ENCODE data around the gene MCM6.

Gene MCM6

GRCh38 chr2:135850892-135851668, 25.2 kb downstream of the MCM6 start:
- H3K27ac Mint-ChIP-seq (ENCODE audit: low read depth) = no peak overlapping the region
- no peak overlapping the region for H3K4me3 Mint-ChIP-seq
- no peaks in the 10 kb centered on the region for H3K27me3 Mint-ChIP-seq
- no peaks in the 10 kb centered on the region for H3K9me3 Mint-ChIP-seq
- H3K4me1 Mint-ChIP-seq = no peaks in the 10 kb centered on the region
- peaks cover 49% of the 10 kb centered on the region for H3K36me3 Mint-ChIP-seq (ENCODE audit: insufficient read depth)
- ATAC-seq (replicated peaks; ENCODE audit: extremely low read depth, poor library complexity, severe bottlenecking) (no peak), DNase-seq (ENCODE audit: low spot score in 2 of 2) (no peak)

DNA sequence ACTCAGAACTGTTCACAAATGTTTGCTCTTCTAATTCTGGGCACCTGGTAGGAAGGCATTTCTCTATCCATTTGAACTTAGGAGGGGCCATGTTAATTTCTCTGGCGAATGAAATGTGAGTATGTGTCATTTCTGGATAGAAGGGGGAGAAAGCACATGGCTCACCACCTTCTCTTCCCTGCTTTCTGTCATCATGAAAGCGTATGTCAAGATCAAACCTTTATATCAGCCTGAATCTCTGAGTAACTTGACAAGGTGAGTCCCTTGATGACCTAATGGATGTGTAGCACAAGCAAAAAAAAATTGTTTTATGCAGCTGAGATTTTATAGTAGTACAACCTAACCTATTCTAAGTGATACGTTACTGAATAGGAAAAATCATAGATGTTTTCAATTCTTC, 27.2 kb downstream of the MCM6 start:
- Mint-ChIP-seq H3K4me1 (no peaks in the 10 kb centered on the region), H3K27me3 (no peaks in the 10 kb centered on the region), H3K9me3 (no peaks in the 10 kb centered on the region), H3K4me3 (no peak overlapping the region), H3K36me3 (ENCODE audit: insufficient read depth) (peaks cover 53% of the 10 kb centered on the region), H3K27ac (ENCODE audit: low read depth) (no peak overlapping the region)
- no peak for ATAC-seq (replicated peaks; ENCODE audit: extremely low read depth, poor library complexity, severe bottlenecking)
- DNase-seq (ENCODE audit: low spot score in 2 of 2) = no peak

- Mint-ChIP-seq H3K27ac (ENCODE audit: low read depth) (no peak overlapping the region), H3K9me3 (no peaks in the 10 kb centered on the region), H3K36me3 (ENCODE audit: insufficient read depth) (peaks cover 60% of the 10 kb centered on the region), H3K4me3 (no peak overlapping the region), H3K4me1 (no peaks in the 10 kb centered on the region), H3K27me3 (no peaks in the 10 kb centered on the region)
- no peak for ATAC-seq (replicated peaks; ENCODE audit: extremely low read depth, poor library complexity, severe bottlenecking)
- DNase-seq (ENCODE audit: low spot score in 2 of 2) = no peak
Measured at GRCh38 chr2:135845997-135846396, 30.2 kb downstream of the MCM6 start.

DNA sequence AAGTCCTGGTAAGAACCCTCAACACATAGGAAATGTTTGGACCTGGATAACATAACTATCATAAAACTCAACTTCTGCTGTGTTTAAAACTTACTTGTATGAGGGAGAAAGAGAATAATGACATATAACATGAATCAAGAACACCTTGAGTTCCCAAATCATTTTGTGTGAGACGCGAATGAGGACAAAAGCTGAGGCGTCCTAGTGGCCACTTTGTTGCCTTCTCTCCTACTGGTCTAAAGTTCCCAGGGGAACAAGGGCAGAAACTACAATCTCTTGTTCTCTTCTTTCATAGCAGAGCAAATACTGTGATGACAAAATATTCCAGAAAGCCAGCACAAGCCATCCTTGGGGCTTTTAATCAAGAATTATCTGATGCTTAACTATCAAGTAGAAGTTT, 31.0 kb downstream of the MCM6 start:
- no peak for DNase-seq (ENCODE audit: low spot score in 2 of 2)
- Mint-ChIP-seq H3K9me3 (no peaks in the 10 kb centered on the region), H3K4me1 (no peaks in the 10 kb centered on the region), H3K36me3 (ENCODE audit: insufficient read depth) (peaks cover 54% of the 10 kb centered on the region), H3K4me3 (no peak overlapping the region), H3K27ac (ENCODE audit: low read depth) (no peak overlapping the region), H3K27me3 (no peaks in the 10 kb centered on the region)
- ATAC-seq (replicated peaks; ENCODE audit: extremely low read depth, poor library complexity, severe bottlenecking) = no peak

DNA sequence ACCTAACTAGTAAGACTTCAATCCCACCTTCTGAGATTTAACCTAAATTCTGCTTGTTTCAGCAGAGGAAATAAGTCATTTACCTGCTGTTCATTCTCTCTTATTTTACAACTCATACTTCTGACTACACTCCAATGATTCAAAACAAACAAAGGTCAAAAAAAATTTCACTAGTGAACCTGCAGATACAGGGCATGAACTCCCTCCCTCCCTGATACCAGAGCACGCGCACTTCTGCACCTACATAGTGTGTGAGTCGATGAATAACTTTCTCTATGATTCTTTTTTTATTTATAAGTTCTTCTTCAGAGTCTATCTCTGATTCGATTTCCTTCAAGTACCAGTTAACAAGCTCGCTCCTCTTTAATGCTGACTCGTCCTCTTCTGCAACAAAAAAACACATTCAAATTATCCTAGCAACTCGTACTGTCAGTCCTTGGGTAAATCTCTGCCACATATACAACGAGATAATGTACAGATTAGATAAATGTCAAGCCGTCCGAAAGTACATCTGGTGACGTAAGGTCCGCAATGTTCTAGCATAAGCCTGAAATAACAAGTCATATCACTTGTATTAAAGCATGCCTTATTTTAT, 31.8 kb downstream of the MCM6 start:
- H3K36me3 Mint-ChIP-seq (ENCODE audit: insufficient read depth) = peaks cover 51% of the 10 kb centered on the region
- no peak for DNase-seq (ENCODE audit: low spot score in 2 of 2)
- no peaks in the 10 kb centered on the region for H3K9me3 Mint-ChIP-seq
- H3K27ac Mint-ChIP-seq (ENCODE audit: low read depth) = no peak overlapping the region
- no peaks in the 10 kb centered on the region for H3K4me1 Mint-ChIP-seq
- no peak for ATAC-seq (replicated peaks; ENCODE audit: extremely low read depth, poor library complexity, severe bottlenecking)
- no peak overlapping the region for H3K4me3 Mint-ChIP-seq
- no peaks in the 10 kb centered on the region for H3K27me3 Mint-ChIP-seq

DNA sequence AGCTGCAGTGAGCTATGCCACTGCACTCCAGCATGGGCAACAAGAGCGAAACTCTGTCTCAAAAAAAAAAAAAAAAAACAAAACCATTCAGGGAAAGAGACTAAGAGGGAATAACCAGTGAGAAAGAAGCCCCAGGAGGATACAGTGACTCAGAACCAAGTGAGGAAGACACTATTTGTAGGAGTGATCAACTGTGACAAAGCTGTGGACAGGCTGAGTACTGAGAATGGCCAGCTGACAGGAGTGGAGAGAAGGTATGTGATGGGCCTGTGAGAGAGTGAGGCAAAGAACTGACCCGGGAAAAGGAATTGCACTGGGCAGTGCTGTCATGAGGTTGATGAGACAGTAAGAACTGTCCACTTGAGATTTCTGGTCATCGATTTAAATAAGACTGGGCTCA, 32.6 kb downstream of the MCM6 start:
- Mint-ChIP-seq H3K27ac (ENCODE audit: low read depth) (no peak overlapping the region), H3K36me3 (ENCODE audit: insufficient read depth) (peaks cover 46% of the 10 kb centered on the region), H3K27me3 (no peaks in the 10 kb centered on the region), H3K4me1 (no peaks in the 10 kb centered on the region), H3K4me3 (no peak overlapping the region), H3K9me3 (no peaks in the 10 kb centered on the region)
- no peak for ATAC-seq (replicated peaks; ENCODE audit: extremely low read depth, poor library complexity, severe bottlenecking)
- DNase-seq (ENCODE audit: low spot score in 2 of 2) = no peak

GRCh38 chr2:135840601-135841000, 35.6 kb downstream of the MCM6 start:
- no peaks in the 10 kb centered on the region for H3K9me3 Mint-ChIP-seq
- H3K4me1 Mint-ChIP-seq = no peaks in the 10 kb centered on the region
- H3K27me3 Mint-ChIP-seq = no peaks in the 10 kb centered on the region
- no peak overlapping the region for H3K4me3 Mint-ChIP-seq
- no peak overlapping the region for H3K27ac Mint-ChIP-seq (ENCODE audit: low read depth)
- peaks cover 30% of the 10 kb centered on the region for H3K36me3 Mint-ChIP-seq (ENCODE audit: insufficient read depth)
- DNase-seq (ENCODE audit: low spot score in 2 of 2) = no peak
- no peak for ATAC-seq (replicated peaks; ENCODE audit: extremely low read depth, poor library complexity, severe bottlenecking)

DNA sequence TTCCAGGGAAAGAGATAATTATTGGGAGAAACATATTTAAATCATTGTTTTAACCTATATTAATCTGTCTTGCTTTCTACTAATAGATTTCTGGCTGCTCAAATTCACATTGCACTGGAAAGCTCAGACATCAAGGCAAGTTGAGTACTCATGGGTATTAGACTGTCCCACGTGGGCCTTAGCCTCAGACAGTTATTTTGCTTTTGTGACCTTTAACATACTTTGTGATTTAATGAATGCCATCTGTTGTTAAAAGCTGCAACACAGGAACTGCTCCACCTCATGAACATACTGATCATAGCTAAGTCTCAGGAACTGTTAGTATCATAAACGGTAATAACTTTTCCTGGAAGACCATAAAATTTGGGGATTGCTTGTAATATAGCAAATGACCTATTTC, 36.5 kb downstream of the MCM6 start:
- H3K27me3 Mint-ChIP-seq = no peaks in the 10 kb centered on the region
- H3K27ac Mint-ChIP-seq (ENCODE audit: low read depth) = no peak overlapping the region
- H3K4me1 Mint-ChIP-seq = no peaks in the 10 kb centered on the region
- no peaks in the 10 kb centered on the region for H3K9me3 Mint-ChIP-seq
- peaks cover 23% of the 10 kb centered on the region for H3K36me3 Mint-ChIP-seq (ENCODE audit: insufficient read depth)
- DNase-seq (ENCODE audit: low spot score in 2 of 2) = no peak
- no peak for ATAC-seq (replicated peaks; ENCODE audit: extremely low read depth, poor library complexity, severe bottlenecking)
- H3K4me3 Mint-ChIP-seq = no peak overlapping the region

DNA sequence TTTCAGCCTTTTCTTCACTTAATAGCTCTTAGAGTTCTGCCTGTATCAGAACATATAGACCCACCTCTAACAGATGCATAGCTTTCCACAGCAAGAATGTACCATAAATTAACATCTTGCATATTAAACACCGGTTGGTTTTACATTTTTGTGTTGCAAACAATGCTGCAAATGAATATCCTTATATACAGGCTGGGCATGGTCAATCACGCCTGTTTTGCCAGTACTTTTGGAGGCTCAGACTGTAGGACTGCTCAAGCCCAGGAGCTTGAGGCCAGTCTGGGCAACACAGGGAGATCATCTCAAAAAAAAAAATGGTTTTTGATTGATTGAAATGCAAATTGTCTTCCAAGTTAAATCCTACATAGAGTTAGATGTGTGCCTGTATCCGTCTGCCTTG, 37.7 kb downstream of the MCM6 start:
- ATAC-seq (replicated peaks; ENCODE audit: extremely low read depth, poor library complexity, severe bottlenecking) = no peak
- Mint-ChIP-seq H3K9me3 (no peaks in the 10 kb centered on the region), H3K27ac (ENCODE audit: low read depth) (no peak overlapping the region), H3K27me3 (no peaks in the 10 kb centered on the region), H3K4me1 (no peaks in the 10 kb centered on the region), H3K4me3 (no peak overlapping the region), H3K36me3 (ENCODE audit: insufficient read depth) (peaks cover 13% of the 10 kb centered on the region)
- DNase-seq (ENCODE audit: low spot score in 2 of 2) = no peak

- no peak for DNase-seq (ENCODE audit: low spot score in 2 of 2)
- Mint-ChIP-seq H3K4me1 (no peaks in the 10 kb centered on the region), H3K27me3 (no peaks in the 10 kb centered on the region), H3K9me3 (no peaks in the 10 kb centered on the region), H3K27ac (ENCODE audit: low read depth) (no peak within 1 kb of the TSS), H3K4me3 (no peak within 1 kb of the TSS), H3K36me3 (ENCODE audit: insufficient read depth) (peaks cover 8% of the 10 kb centered on the region)
- ATAC-seq (replicated peaks; ENCODE audit: extremely low read depth, poor library complexity, severe bottlenecking) = no peak
Measured at GRCh38 chr2:135836596-135837270, 39.5 kb downstream of the MCM6 start, which contains the start of gene LCT. Gene LCT, minus strand, starts transcription at chr2:135837184. Its CDS starts 15 bp downstream, at chr2:135837169.

DNA sequence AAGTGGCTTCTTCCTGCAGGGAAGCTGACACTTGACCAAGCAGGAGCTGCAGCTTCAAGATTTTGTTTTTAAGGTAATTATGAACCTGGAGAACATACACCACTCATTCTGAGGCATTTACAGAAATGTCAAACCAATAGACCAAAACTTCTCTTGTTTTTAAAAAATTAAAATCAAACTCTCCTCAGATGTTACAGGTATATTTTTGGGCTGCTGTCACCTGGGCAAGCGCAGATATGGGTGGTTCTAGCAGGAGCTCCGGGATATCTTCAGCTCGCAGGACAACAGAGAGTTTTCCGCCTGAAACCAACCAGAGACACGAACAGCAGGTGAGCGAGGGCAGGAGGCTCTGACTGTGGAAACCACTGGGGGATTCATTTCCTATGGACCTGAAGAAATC, 43.4 kb downstream of the MCM6 start:
- Mint-ChIP-seq H3K27me3 (no peaks in the 10 kb centered on the region), H3K4me3 (no peak overlapping the region), H3K4me1 (no peaks in the 10 kb centered on the region), H3K27ac (ENCODE audit: low read depth) (no peak overlapping the region), H3K36me3 (ENCODE audit: insufficient read depth) (peaks cover 2% of the 10 kb centered on the region), H3K9me3 (no peaks in the 10 kb centered on the region)
- ATAC-seq (replicated peaks; ENCODE audit: extremely low read depth, poor library complexity, severe bottlenecking) = no peak
- no peak for DNase-seq (ENCODE audit: low spot score in 2 of 2)

DNA sequence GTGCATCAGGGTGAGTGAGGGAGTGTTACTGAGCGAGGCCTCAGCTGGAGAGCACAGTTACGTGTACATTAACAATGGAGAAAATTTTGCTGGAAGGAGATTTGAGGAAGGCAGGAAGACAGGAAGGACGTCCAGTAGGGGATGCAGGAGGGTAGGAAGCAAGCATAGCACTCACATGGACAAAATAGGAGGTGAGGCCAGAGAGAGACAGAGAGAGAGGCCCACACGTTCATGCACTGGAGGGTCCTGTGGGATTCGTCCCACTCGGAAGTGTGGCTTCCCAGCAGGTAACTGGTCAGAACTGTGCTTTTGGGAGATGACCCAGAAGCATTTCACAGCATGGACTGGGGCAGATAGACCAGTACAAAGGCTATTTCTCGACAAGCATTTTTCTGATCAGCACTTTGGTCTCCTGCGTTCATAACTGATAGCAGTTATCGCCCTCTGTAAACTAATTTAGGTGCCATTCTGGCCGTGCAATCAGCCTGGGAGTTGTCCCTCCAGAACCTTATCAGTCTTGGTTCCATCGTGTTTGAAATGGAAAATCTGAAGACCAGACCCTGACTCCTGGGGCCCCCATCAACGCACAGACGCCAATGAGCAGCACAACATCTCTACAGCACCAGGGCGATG, 44.9 kb downstream of the MCM6 start:
- H3K36me3 Mint-ChIP-seq (ENCODE audit: insufficient read depth) = peaks cover 2% of the 10 kb centered on the region
- no peaks in the 10 kb centered on the region for H3K4me1 Mint-ChIP-seq
- ATAC-seq (replicated peaks; ENCODE audit: extremely low read depth, poor library complexity, severe bottlenecking) (no peak), DNase-seq (ENCODE audit: low spot score in 2 of 2) (no peak)
- no peaks in the 10 kb centered on the region for H3K27me3 Mint-ChIP-seq
- H3K9me3 Mint-ChIP-seq = no peaks in the 10 kb centered on the region
- H3K27ac Mint-ChIP-seq (ENCODE audit: low read depth) = no peak overlapping the region
- H3K4me3 Mint-ChIP-seq = no peak overlapping the region

Data from central memory CD8-positive, alpha-beta T cell (primary cell).